Measurements from ENCODE around the gene MEOX2.

GRCh38 chr7:15679306-15679705 is 7.2 kb downstream of the MEOX2 start:
- TF ChIP-seq GATA2 (IDR thresholded peaks at IDR 0.05; ENCODE audit: low read depth, low read length) (no peak), GATA3 (IDR thresholded peaks at IDR 0.05; ENCODE audit: low read depth, low read length) (no peak)

Measured in SH-SY5Y (cell line).